Breast epithelium (tissue), 3 donors: ENCODE measurements around the gene HMX3.

ENCODE experiments used
- CTCF ChIP-seq, 3 donors: fragments of 450-650 bp; IDR thresholded peaks; one replicate each; pipeline ENCODE4 v1.5.1; 2016 to 2017; ENCODE audit warnings: antibody characterized with exemption in 3 of 3, mild to moderate bottlenecking in 3 of 3, moderate library complexity in 3 of 3
- POLR2AphosphoS5 ChIP-seq, 3 donors: sonication (generic); formaldehyde crosslinking; IDR thresholded peaks; one replicate each; pipeline ENCODE4 v1.6.1; 2017; ENCODE audit warnings: antibody characterized with exemption in 3 of 3

GRCh38 chr10:123148414-123149161 lies 12.8 kb downstream of the HMX3 start:
- no peak for TF ChIP-seq CTCF (IDR thresholded peaks at IDR 0.05)
- no peak for TF ChIP-seq POLR2AphosphoS5 (IDR thresholded peaks at IDR 0.05)
